Adrenal gland (tissue), 5 donors: Measurements from ENCODE around the gene RYR3.

Source experiments
- CTCF ChIP-seq, 6 experiments: fragments of 450-650 bp in 4 of 6; fragments of 200-600 bp in 2 of 6; sonication (generic) in 1 of 6; IDR thresholded peaks; 1 replicate in 5 of 6; 2 replicates in 1 of 6; pipeline versions ENCODE4 v1.5.1 to v1.8.0; 2016 to 2021; ENCODE audit warnings: antibody characterized with exemption in 6 of 6, mild to moderate bottlenecking in 2 of 6, moderate library complexity in 1 of 6
- POLR2A ChIP-seq, 2 donors: fragments of 450-650 bp; IDR thresholded peaks; one replicate each; pipeline ENCODE4 v1.6.1; 2017; ENCODE audit warnings: antibody characterized with exemption in 2 of 2, mild to moderate bottlenecking in 2 of 2, moderate library complexity in 1 of 2
- donor health status: DM: no; HTN: no; CAD: no.

DNA sequence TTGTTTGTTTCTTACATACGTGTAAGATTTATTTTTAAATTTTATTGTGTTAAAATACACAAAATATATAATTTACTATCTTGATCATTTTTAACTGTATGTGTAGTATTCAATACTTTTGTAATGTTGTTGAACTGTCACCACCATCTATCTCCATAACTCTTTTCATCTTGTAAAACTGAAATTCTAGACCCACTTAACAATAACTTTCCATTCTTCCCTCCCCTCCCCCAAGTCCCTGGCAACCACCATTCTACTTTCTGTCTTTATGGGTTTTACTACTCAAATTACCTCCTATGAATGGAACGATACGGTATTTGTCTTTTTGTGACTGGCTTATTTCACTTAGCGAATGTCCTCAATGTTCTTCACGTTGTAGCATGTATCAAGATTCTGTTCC lies 395.4 kb downstream of the RYR3 start:
- TF ChIP-seq CTCF (IDR thresholded peaks at IDR 0.05) (no peak), POLR2A (IDR thresholded peaks at IDR 0.05) (no peak)
